ENCODE measurements around the gene LCN2.

GRCh38 chr9:128116104-128117083 lies 32.9 kb upstream of the LCN2 start:
- TF ChIP-seq ELF4 (IDR thresholded peaks at IDR 0.05): no peak
- no peak for TF ChIP-seq FOXM1 (IDR thresholded peaks at IDR 0.05; ENCODE audit: borderline replicate concordance)

Data from HEK293T (cell line).